Measurements from ENCODE around the gene RICTOR. TPM values are rescaled to one million over a fixed set of nuclear protein-coding genes. Genes with fewer than 3 reads are reported as not detected.

RICTOR gene
- total RNA-seq, 1 donor from 2014 or later = 42.2 TPM

DNA sequence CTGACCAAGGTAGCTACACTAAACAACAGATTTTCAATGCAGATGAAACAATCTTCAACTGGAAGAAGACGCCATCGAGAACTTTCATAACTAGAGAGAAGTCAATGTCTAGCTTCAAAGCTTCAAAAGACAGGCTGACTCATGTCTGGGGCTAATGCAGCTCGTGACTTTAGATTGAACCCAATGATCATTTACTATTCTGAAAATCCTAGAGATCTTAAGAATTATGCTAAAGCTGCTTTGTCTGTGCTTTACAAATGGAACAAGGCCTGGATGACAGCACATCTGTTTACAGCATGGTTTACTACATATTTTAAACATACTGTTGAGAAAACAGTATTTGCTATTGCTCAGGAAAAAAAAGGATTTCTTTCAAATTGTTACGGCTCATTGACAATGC, 54.9 kb downstream of the RICTOR start:
- peaks cover 9% of the 10 kb centered on the region for H3K36me3 Mint-ChIP-seq (ENCODE audit: insufficient read depth)
- no peaks in the 10 kb centered on the region for H3K9me3 Mint-ChIP-seq (ENCODE audit: low read depth)
- DNase-seq (ENCODE audit: low spot score, unreplicated experiment) = no peak
- H3K27me3 Mint-ChIP-seq = no peaks in the 10 kb centered on the region
- H3K4me1 Mint-ChIP-seq (ENCODE audit: low read depth) = peaks cover 7% of the 10 kb centered on the region
- no peak for TF ChIP-seq CTCF (IDR thresholded peaks at IDR 0.05; ENCODE audit: unreplicated experiment)
- H3K4me3 Mint-ChIP-seq (ENCODE audit: low read depth) = no peak overlapping the region
- no peak overlapping the region for H3K27ac Mint-ChIP-seq

DNA sequence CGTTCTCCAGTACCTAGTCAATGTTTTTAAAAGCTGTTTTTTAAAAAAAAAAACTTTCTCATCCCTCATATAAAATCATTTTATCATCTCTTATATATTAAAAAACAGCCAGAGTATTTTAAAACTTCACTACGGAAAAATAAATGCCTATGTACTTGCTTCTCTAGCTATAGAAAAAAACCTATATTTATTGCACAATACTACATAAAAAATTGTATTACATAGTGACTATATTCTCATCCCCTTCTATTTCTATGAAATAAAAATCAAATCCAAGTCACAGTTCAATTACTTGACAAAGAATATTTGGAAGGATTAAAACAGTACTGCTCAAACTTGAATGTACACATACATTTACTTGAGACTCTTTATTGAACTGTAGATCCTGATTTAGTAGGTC, 56.7 kb downstream of the RICTOR start:
- H3K27me3 Mint-ChIP-seq = no peaks in the 10 kb centered on the region
- no peak for TF ChIP-seq CTCF (IDR thresholded peaks at IDR 0.05; ENCODE audit: unreplicated experiment)
- no peak overlapping the region for H3K27ac Mint-ChIP-seq
- peaks cover 4% of the 10 kb centered on the region for H3K4me1 Mint-ChIP-seq (ENCODE audit: low read depth)
- no peak for DNase-seq (ENCODE audit: low spot score, unreplicated experiment)
- no peaks in the 10 kb centered on the region for H3K9me3 Mint-ChIP-seq (ENCODE audit: low read depth)
- H3K4me3 Mint-ChIP-seq (ENCODE audit: low read depth) = no peak overlapping the region
- peaks cover 15% of the 10 kb centered on the region for H3K36me3 Mint-ChIP-seq (ENCODE audit: insufficient read depth)

- H3K27ac Mint-ChIP-seq = no peak overlapping the region
- TF ChIP-seq CTCF (IDR thresholded peaks at IDR 0.05; ENCODE audit: unreplicated experiment) = no peak
- no peak overlapping the region for H3K4me3 Mint-ChIP-seq (ENCODE audit: low read depth)
- peaks cover 4% of the 10 kb centered on the region for H3K4me1 Mint-ChIP-seq (ENCODE audit: low read depth)
- DNase-seq (ENCODE audit: low spot score, unreplicated experiment) = no peak
- no peaks in the 10 kb centered on the region for H3K27me3 Mint-ChIP-seq
- H3K9me3 Mint-ChIP-seq (ENCODE audit: low read depth) = peaks cover 5% of the 10 kb centered on the region
- H3K36me3 Mint-ChIP-seq (ENCODE audit: insufficient read depth) = peaks cover 23% of the 10 kb centered on the region
These were observed 57.5 kb downstream of the RICTOR start for GRCh38 chr5:39016587-39017275.

DNA sequence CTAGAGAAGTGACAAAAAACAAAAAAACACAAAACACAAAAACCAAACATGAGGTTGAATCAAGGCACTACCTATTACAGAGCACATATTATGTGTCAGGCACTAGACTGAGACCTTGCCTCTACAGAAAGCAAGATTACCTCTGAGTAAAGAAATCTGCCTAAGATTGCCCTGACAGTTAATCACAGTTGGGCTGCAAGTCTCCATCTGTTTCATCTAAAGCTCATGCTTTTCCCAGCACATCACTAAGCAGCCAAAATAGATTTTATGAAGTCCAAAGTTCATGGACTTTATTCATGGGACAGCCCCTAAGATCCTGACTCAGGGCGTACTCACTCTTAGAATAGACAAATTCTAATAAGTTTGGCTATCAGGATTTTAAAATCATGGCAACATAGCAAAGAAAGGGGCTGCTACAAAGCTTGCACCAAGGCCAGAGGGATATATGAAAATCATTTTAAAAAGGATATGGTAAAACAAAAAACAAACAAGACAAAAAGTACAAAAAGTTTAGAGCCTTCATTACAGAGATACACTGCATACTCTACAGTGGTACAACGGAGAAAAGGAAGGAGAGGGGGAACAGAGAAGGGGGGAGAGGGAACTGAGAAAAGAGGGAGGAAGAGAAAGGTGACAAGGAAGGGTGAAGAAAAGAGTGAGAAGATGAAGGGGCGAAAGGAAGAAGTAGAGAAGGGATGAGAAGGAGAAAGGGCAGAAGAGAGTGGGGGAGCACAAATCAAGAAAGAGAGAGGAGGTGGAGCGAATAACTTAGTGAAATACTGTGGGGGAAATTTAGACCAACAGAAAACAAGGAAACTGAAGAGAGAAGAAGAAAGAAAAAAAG, 58.2 kb downstream of the RICTOR start:
- Mint-ChIP-seq H3K27ac (peak overlapping the region; percentile 43), H3K9me3 (ENCODE audit: low read depth) (peaks cover 10% of the 10 kb centered on the region), H3K4me3 (ENCODE audit: low read depth) (no peak overlapping the region), H3K4me1 (ENCODE audit: low read depth) (peaks cover 4% of the 10 kb centered on the region), H3K27me3 (no peaks in the 10 kb centered on the region), H3K36me3 (ENCODE audit: insufficient read depth) (peaks cover 31% of the 10 kb centered on the region)
- no peak for DNase-seq (ENCODE audit: low spot score, unreplicated experiment)
- TF ChIP-seq CTCF (IDR thresholded peaks at IDR 0.05; ENCODE audit: unreplicated experiment) = no peak

- Mint-ChIP-seq H3K4me1 (ENCODE audit: low read depth) (peaks cover 4% of the 10 kb centered on the region), H3K4me3 (ENCODE audit: low read depth) (no peak overlapping the region), H3K27ac (no peak overlapping the region), H3K36me3 (ENCODE audit: insufficient read depth) (peaks cover 36% of the 10 kb centered on the region), H3K9me3 (ENCODE audit: low read depth) (peaks cover 16% of the 10 kb centered on the region), H3K27me3 (no peaks in the 10 kb centered on the region)
- DNase-seq (ENCODE audit: low spot score, unreplicated experiment) = no peak
- no peak for TF ChIP-seq CTCF (IDR thresholded peaks at IDR 0.05; ENCODE audit: unreplicated experiment)
These were observed 59.6 kb downstream of the RICTOR start for GRCh38 chr5:39014561-39014960.

Measured in progenitor cell of endocrine pancreas (in vitro differentiated cells).